ENCODE data around the gene BRINP3. TPM values are rescaled to one million over a fixed set of nuclear protein-coding genes. Genes with fewer than 3 reads are reported as not detected.

BRINP3 gene
- total RNA-seq, 1 donor from 2014 or later, result not detected

DNA sequence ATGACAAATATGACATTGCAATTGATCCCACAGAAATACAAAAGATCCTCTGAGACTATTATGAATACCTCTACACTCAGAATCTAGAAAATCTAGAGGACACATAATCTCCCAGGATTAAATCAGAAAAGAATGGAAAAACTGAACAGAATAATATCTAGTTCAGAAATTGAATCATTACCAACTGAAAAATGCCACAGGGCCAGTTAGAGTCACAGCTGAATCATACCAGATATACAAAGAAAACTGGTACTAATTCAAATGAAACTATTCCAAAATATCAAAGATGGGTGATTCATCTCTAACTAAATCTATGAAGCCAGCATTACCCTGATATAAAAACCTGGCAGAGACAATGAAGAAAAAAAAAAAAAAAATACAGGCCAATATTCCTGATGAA lies 149.3 kb downstream of the BRINP3 start:
- DNase-seq, result no peak
- no peaks in the 10 kb centered on the region for H3K9me3 Mint-ChIP-seq
- no peaks in the 10 kb centered on the region for H3K36me3 Mint-ChIP-seq (ENCODE audit: low read depth)
- H3K4me1 Mint-ChIP-seq, result no peaks in the 10 kb centered on the region
- H3K27ac Mint-ChIP-seq, result no peak overlapping the region
- intact Hi-C loops (cut with micrococcal nuclease), result no loop called here
- no peak overlapping the region for H3K4me3 Mint-ChIP-seq
- no peaks in the 10 kb centered on the region for H3K27me3 Mint-ChIP-seq

DNA sequence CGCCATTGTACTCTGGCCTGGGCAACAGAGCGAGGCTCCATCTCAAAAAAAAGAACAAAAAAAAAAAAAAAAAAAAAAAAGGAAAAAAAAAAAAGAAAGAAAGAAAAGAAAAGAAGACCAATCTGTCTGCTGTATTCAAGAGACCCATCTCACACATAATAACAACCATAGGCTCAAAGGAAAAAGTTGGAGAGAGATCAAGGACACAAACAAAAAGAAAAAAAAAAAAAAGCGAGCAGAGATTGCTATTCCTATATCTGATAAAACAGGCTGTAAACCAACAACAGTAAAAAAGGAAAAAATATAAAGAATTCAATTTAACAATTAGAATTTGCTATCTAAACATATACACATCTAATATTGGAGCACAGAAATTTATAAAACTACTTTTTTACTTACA lies 150.4 kb downstream of the BRINP3 start:
- no peaks in the 10 kb centered on the region for H3K4me1 Mint-ChIP-seq
- H3K9me3 Mint-ChIP-seq, result no peaks in the 10 kb centered on the region
- no peak overlapping the region for H3K4me3 Mint-ChIP-seq
- H3K27ac Mint-ChIP-seq, result no peak overlapping the region
- H3K36me3 Mint-ChIP-seq (ENCODE audit: low read depth), result no peaks in the 10 kb centered on the region
- intact Hi-C loops (cut with micrococcal nuclease), result no loop called here
- no peaks in the 10 kb centered on the region for H3K27me3 Mint-ChIP-seq
- no peak for DNase-seq

DNA sequence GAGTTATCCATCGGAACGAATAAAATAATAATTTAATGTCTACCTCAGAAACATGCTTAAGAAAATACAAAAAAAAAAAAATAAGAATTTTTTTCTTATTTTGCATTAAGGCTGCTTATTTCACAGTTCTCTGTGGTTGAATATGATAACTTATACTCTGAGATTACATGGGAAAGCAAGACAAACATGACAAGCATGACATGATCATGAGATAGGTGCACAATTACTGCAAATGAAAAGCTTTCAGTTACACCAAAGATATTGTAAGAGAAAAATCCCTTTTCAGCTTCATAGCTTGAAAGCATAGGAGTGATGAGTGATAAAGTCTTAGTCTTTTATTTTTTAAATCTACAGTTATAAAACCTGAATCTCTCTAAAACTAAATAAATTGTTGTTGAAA lies 154.1 kb downstream of the BRINP3 start:
- Mint-ChIP-seq H3K27ac (no peak overlapping the region), H3K4me3 (no peak overlapping the region), H3K27me3 (no peaks in the 10 kb centered on the region), H3K9me3 (no peaks in the 10 kb centered on the region), H3K4me1 (no peaks in the 10 kb centered on the region), H3K36me3 (ENCODE audit: low read depth) (no peaks in the 10 kb centered on the region)
- intact Hi-C loops (cut with micrococcal nuclease), result no loop called here
- no peak for DNase-seq

DNA sequence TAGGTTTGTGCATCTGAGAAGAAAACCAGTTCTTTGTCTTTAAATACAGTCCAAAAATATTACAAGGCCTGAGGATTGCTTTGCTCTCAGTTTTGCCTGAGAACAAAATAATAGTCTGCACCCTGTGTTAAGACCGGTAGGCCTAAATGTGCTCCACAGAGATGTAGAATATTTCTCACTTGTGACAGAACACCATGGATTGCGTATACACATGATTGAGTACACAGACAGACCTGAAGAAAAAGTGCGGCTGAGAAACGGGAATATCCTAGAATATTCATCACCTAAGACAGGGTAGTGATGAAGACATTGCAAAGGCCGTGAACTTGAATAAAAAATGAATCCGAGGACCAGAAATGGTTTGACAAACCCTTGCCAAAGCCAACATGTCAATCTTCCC lies 155.4 kb downstream of the BRINP3 start:
- Mint-ChIP-seq H3K27ac (no peak overlapping the region), H3K9me3 (no peaks in the 10 kb centered on the region), H3K4me3 (no peak overlapping the region), H3K4me1 (no peaks in the 10 kb centered on the region), H3K36me3 (ENCODE audit: low read depth) (no peaks in the 10 kb centered on the region), H3K27me3 (no peaks in the 10 kb centered on the region)
- intact Hi-C loops (cut with micrococcal nuclease), result no loop called here
- DNase-seq, result no peak

DNA sequence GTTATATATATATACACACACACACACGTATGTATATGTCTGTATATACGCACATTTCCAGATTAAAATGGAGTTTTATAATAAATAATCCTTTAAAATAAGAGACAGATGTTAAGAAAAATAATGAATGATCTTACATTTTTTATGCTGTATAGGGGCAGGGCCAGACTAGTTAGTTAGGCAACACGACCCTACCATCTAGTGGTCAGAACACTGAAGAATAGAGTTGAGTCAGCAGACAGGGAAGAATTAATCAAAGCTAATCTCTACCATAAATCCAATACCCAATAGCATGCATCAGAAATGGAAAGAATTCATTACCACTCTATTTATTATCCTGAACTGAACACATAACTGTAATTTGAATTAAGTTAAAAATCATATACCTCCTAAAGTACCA lies 156.7 kb downstream of the BRINP3 start:
- H3K9me3 Mint-ChIP-seq, result no peaks in the 10 kb centered on the region
- no peak overlapping the region for H3K4me3 Mint-ChIP-seq
- no peaks in the 10 kb centered on the region for H3K36me3 Mint-ChIP-seq (ENCODE audit: low read depth)
- no peaks in the 10 kb centered on the region for H3K4me1 Mint-ChIP-seq
- intact Hi-C loops (cut with micrococcal nuclease), result no loop called here
- DNase-seq, result no peak
- H3K27me3 Mint-ChIP-seq, result no peaks in the 10 kb centered on the region
- H3K27ac Mint-ChIP-seq, result no peak overlapping the region

DNA sequence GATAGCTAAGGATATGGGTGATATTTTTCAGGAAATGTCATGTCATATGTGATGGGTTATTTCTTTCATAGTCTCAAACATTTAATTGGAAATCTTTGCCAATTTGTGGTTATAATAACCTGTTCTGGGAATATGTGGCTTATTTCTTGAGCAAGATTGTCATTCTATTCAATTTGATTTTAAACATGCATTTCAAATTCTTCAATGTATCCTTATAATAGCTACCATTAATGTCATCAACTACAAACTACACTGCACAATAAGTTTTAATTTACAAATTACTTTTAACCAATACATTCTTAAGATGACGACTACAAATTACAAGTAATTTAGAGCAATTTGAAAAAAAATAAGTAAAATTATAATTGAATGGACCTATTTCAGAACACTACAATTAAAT lies 164.9 kb downstream of the BRINP3 start:
- Mint-ChIP-seq H3K4me1 (no peaks in the 10 kb centered on the region), H3K27ac (no peak overlapping the region), H3K36me3 (ENCODE audit: low read depth) (no peaks in the 10 kb centered on the region), H3K9me3 (peaks cover under 1% of the 10 kb centered on the region), H3K27me3 (no peaks in the 10 kb centered on the region), H3K4me3 (no peak overlapping the region)
- no peak for DNase-seq
- intact Hi-C loops (cut with micrococcal nuclease), result no loop called here

DNA sequence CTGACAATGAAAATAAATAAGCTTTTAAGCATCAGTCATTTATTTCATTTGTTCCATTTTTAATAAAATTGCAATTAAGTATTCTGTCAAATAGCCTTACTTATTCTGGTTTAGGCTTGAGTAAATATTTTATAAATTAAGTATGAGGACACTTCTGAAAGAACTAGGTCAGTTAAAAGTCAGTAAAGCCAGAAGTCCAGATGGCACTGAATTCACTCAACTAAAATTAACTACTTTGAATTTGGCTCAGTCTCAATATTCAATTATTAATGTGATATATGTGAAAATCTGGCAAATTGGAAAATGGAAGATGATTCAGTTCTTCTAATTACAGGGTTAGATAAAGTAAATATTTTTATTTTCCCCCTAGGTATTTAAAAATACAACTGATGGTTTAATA lies 174.2 kb downstream of the BRINP3 start:
- Mint-ChIP-seq H3K27me3 (no peaks in the 10 kb centered on the region), H3K4me3 (no peak overlapping the region), H3K27ac (no peak overlapping the region), H3K36me3 (ENCODE audit: low read depth) (no peaks in the 10 kb centered on the region), H3K4me1 (no peaks in the 10 kb centered on the region), H3K9me3 (peaks cover 4% of the 10 kb centered on the region)
- DNase-seq, result no peak
- intact Hi-C loops (cut with micrococcal nuclease), result no loop called here

DNA sequence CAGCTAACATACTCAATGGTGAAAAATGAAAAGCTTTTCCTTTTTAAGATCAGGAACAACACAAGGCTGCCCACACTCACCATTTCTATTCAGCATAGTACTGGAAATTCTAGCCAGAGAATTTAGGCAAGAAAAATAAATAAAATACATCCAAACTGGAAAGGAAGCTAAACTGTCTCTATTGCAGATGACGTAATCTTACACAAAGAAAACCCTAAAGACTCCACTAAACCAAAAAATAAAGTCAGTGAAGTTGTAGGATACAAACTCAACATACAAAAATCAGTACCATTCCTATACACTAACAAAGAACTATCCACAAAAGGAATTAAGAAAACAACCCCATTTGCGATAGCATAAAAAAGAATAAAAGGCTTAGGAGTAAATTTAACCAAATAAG lies 181.2 kb downstream of the BRINP3 start:
- intact Hi-C loops (cut with micrococcal nuclease), result no loop called here
- Mint-ChIP-seq H3K4me3 (no peak overlapping the region), H3K36me3 (ENCODE audit: low read depth) (no peaks in the 10 kb centered on the region), H3K4me1 (no peaks in the 10 kb centered on the region), H3K27me3 (no peaks in the 10 kb centered on the region), H3K27ac (no peak overlapping the region), H3K9me3 (no peaks in the 10 kb centered on the region)
- DNase-seq, result no peak

DNA sequence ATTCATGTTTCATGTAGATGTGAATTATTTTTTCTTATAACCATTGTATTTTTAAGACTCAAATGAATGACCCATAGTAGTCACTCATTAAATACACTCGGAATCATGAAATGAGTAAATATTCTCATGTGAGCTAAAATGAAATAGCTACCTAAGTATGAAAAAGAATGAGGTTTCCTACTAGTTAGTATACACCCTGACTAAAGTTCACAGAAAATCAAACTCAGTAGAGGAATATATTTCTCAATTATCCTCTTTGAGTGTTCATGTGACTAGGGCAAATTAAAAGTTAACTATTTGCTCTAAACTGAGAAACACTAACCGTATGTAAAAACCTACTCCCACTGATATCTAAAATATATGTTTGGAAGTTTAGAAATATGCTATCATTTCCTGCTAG lies 187.8 kb downstream of the BRINP3 start:
- no peaks in the 10 kb centered on the region for H3K36me3 Mint-ChIP-seq (ENCODE audit: low read depth)
- H3K27me3 Mint-ChIP-seq, result no peaks in the 10 kb centered on the region
- H3K4me1 Mint-ChIP-seq, result no peaks in the 10 kb centered on the region
- DNase-seq, result no peak
- no peak overlapping the region for H3K4me3 Mint-ChIP-seq
- no peak overlapping the region for H3K27ac Mint-ChIP-seq
- intact Hi-C loops (cut with micrococcal nuclease), result no loop called here
- H3K9me3 Mint-ChIP-seq, result no peaks in the 10 kb centered on the region

DNA sequence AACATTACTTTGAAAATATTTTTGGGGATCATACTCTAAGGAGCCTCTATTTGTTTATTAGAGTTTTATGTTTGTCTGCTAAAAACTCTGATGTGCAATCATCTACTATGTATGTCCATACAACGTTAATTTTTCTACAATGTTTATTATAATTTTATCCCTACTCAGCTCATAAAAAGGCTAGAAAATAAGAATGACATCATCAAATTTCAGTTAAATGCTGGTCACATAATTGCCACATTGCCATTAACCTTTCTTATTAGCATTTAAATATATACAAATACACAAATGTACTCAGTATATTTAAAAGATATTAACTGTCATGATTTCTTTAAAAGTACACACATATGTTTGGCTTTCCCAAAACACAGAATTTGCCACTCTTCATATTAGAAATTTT lies 191.6 kb downstream of the BRINP3 start:
- Mint-ChIP-seq H3K27ac (no peak overlapping the region), H3K4me1 (no peaks in the 10 kb centered on the region), H3K9me3 (no peaks in the 10 kb centered on the region)

DNA sequence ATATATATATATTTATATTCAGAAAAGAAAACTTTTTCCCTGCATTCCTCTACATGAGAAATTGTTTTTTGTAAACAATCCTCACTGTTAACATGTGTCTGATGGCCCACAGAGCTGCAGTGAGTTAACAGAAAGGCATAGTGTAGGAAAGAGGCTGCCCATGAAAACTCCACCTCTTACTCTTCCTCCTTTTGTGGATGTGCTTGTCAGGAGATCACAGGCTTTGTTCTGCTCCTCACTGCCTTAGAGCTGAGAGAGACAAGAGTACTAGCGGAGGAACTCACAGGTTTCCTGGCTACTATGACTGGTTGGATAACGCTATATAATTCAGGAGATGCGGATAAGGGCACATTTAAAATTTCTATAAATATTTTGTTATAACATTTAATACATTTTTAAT lies 200.6 kb downstream of the BRINP3 start:
- intact Hi-C loops (cut with micrococcal nuclease), result no loop called here
- H3K36me3 Mint-ChIP-seq (ENCODE audit: low read depth), result no peaks in the 10 kb centered on the region
- no peak for DNase-seq
- H3K27me3 Mint-ChIP-seq, result no peaks in the 10 kb centered on the region
- H3K4me3 Mint-ChIP-seq, result no peak overlapping the region
- no peaks in the 10 kb centered on the region for H3K9me3 Mint-ChIP-seq
- no peak overlapping the region for H3K27ac Mint-ChIP-seq
- no peaks in the 10 kb centered on the region for H3K4me1 Mint-ChIP-seq

More for the DNA sequence above, 191.6 kb downstream of the BRINP3 start:
- Mint-ChIP-seq H3K36me3 (ENCODE audit: low read depth) (no peaks in the 10 kb centered on the region), H3K27me3 (no peaks in the 10 kb centered on the region), H3K4me3 (no peak overlapping the region)
- DNase-seq, result no peak
- intact Hi-C loops (cut with micrococcal nuclease), result no loop called here

DNA sequence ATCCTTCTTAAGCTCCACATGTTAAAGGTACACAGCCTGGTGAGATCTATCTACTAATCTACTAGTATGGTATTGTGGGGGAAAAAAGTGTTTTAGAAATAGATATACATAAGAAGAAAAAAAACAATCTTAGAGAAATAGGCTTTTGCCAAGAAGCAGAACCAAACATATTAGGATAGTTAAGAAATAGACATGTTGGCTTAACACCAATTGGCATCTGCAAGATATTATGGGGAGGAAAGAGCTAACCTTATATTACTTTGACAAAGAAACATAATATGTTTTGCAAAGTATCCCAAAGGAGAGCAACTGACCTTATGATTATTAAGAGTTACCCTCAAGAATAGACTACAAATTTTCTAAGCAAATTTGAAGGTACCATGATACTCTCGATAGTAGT lies 202.9 kb downstream of the BRINP3 start:
- no peaks in the 10 kb centered on the region for H3K36me3 Mint-ChIP-seq (ENCODE audit: low read depth)

DNA sequence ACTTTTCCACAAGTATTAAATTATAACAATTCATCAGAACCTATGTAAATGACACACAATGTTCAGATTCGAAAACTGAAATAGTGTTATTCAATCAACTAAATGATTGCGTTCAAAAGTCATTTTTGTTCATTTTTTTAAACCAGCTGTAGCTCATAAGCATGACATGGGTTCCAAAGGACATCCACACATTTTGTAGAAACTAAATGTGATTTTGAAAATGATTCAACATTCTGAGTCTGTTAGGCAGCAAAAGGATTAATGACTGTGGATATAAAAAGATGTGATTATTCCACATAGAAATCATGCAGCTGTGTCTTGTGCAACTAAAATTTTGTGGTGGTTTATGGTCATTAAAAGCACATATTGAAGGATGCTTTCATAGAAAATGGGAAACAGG lies 204.5 kb downstream of the BRINP3 start:
- intact Hi-C loops (cut with micrococcal nuclease), result no loop called here
- Mint-ChIP-seq H3K27me3 (no peaks in the 10 kb centered on the region), H3K36me3 (ENCODE audit: low read depth) (no peaks in the 10 kb centered on the region), H3K27ac (no peak overlapping the region), H3K4me1 (no peaks in the 10 kb centered on the region), H3K4me3 (no peak overlapping the region), H3K9me3 (no peaks in the 10 kb centered on the region)
- no peak for DNase-seq

More for the DNA sequence above, 202.9 kb downstream of the BRINP3 start:
- no peak overlapping the region for H3K27ac Mint-ChIP-seq
- intact Hi-C loops (cut with micrococcal nuclease), result no loop called here
- H3K4me3 Mint-ChIP-seq, result no peak overlapping the region
- DNase-seq, result no peak
- H3K27me3 Mint-ChIP-seq, result no peaks in the 10 kb centered on the region
- H3K9me3 Mint-ChIP-seq, result no peaks in the 10 kb centered on the region
- H3K4me1 Mint-ChIP-seq, result no peaks in the 10 kb centered on the region

DNA sequence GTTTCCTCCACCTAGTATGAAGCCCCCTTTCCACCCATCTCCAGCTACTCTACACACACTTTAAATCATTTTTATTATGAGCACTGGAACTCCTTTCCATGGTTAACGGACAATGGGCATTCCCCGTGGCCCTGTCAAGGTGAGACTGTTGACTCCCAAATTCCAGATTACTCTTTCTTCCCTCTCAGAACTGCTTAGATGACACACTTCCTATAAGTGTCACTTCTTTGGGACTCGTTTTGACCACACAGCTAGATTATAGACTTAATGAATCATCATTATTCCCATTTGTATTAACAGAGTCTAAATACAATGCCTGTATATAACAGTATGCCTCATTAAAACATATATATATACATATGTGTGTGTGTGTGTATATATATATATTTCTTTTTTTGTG lies 215.1 kb downstream of the BRINP3 start:
- no peaks in the 10 kb centered on the region for H3K36me3 Mint-ChIP-seq (ENCODE audit: low read depth)
- no peak overlapping the region for H3K27ac Mint-ChIP-seq
- no peaks in the 10 kb centered on the region for H3K27me3 Mint-ChIP-seq
- no peaks in the 10 kb centered on the region for H3K9me3 Mint-ChIP-seq
- no peak for DNase-seq
- H3K4me1 Mint-ChIP-seq, result no peaks in the 10 kb centered on the region
- intact Hi-C loops (cut with micrococcal nuclease), result no loop called here
- H3K4me3 Mint-ChIP-seq, result no peak overlapping the region

DNA sequence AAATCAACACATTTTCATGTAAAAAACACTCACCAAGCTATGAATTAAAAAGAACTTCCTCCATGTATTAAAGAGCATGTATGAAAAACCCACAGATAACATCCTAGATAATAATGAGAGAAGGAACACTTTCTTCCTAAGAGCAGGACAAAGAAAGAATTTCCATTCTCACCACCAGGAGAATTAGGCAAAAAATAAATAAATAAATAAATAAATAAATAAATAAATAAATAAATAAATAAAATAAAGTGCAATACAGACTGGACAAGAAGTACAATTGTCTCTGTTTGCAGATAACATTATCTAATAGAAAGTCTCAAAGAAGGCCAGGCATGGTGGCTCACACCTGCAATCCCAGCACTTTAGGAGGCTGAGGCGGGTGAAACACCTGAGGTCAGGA lies 218.2 kb downstream of the BRINP3 start:
- Mint-ChIP-seq H3K27ac (no peak overlapping the region), H3K27me3 (no peaks in the 10 kb centered on the region), H3K36me3 (ENCODE audit: low read depth) (no peaks in the 10 kb centered on the region), H3K9me3 (peaks cover 12% of the 10 kb centered on the region), H3K4me3 (no peak overlapping the region), H3K4me1 (no peaks in the 10 kb centered on the region)
- intact Hi-C loops (cut with micrococcal nuclease), result no loop called here
- DNase-seq, result no peak

DNA sequence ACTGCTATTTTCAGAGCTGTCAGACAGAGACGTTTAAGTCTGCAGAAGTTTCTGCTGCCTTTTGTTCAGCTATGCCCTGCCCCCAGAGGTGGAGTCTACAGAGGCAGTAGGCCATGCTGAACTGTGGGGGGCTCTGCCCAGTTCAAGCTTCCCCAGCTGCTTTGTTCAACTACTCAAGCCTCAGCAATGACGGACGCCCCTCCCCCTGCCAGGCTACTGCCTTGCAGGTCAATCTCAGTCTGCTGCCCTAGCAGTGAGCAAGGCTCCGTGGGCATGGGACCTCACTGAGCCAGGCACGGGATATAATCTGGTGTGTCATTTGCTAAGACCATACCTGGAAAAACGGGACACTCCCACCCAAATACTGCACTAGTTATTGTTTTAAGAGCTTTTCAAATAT lies 219.7 kb downstream of the BRINP3 start:
- Mint-ChIP-seq H3K4me3 (no peak overlapping the region), H3K27ac (no peak overlapping the region), H3K4me1 (no peaks in the 10 kb centered on the region), H3K27me3 (no peaks in the 10 kb centered on the region), H3K36me3 (ENCODE audit: low read depth) (no peaks in the 10 kb centered on the region), H3K9me3 (peaks cover 16% of the 10 kb centered on the region)
- intact Hi-C loops (cut with micrococcal nuclease), result no loop called here
- no peak for DNase-seq
